HG02970 (cell line): ENCODE data around the gene CYFIP2.

Experiments used
- ATAC-seq: cut with Tn5 transposase; IDR thresholded peaks from one replicate; pipeline ENCODE4 v1.9.1; 2021; ENCODE audit warnings: mild to moderate bottlenecking, moderate library complexity, moderate number of reproducible peaks; ENCODE audit not compliant: unreplicated experiment, low FRiP score

The CYFIP2 gene

GRCh38 chr5:157312492-157312891 lies 46.6 kb downstream of the CYFIP2 start:
- ATAC-seq = no peak

- ATAC-seq = no peak
Measured at GRCh38 chr5:157322581-157322980, 56.7 kb downstream of the CYFIP2 start.

GRCh38 chr5:157323107-157323706 lies 57.3 kb downstream of the CYFIP2 start:
- no peak for ATAC-seq

GRCh38 chr5:157324237-157324636 lies 58.3 kb downstream of the CYFIP2 start:
- ATAC-seq = no peak

- ATAC-seq = no peak
Measured at GRCh38 chr5:157326440-157327005, 60.6 kb downstream of the CYFIP2 start.

- ATAC-seq = no peak
Measured at GRCh38 chr5:157327771-157328170, 61.8 kb downstream of the CYFIP2 start.

GRCh38 chr5:157328277-157328912 lies 62.5 kb downstream of the CYFIP2 start:
- ATAC-seq = no peak

GRCh38 chr5:157331807-157332206 lies 65.9 kb downstream of the CYFIP2 start:
- no peak for ATAC-seq

- ATAC-seq = no peak
Measured at GRCh38 chr5:157335534-157336422, 69.9 kb downstream of the CYFIP2 start.

- no peak for ATAC-seq
Measured at GRCh38 chr5:157336423-157336744, 70.5 kb downstream of the CYFIP2 start.

- ATAC-seq = no peak
Measured at GRCh38 chr5:157339409-157339808, 73.5 kb downstream of the CYFIP2 start.

GRCh38 chr5:157342822-157343402 lies 77.0 kb downstream of the CYFIP2 start:
- ATAC-seq = no peak

- ATAC-seq = no peak
Measured at GRCh38 chr5:157343842-157344790, 78.2 kb downstream of the CYFIP2 start.

- no peak for ATAC-seq
Measured at GRCh38 chr5:157345067-157345466, 79.1 kb downstream of the CYFIP2 start.

- no peak for ATAC-seq
Measured at GRCh38 chr5:157345485-157345884, 79.6 kb downstream of the CYFIP2 start.

- ATAC-seq = no peak
Measured at GRCh38 chr5:157347301-157348048, 81.6 kb downstream of the CYFIP2 start.

- no peak for ATAC-seq
Measured at GRCh38 chr5:157348049-157348400, 82.1 kb downstream of the CYFIP2 start.

GRCh38 chr5:157350939-157351801 lies 85.2 kb downstream of the CYFIP2 start:
- no peak for ATAC-seq
